Neuronal stem cell (in vitro differentiated cells): ENCODE results near the gene SOX3.

Source experiments
- DNase-seq: peaks from one replicate; pipeline ENCODE4 v3.0.0-alpha.2; 2013; ENCODE audit warnings: low spot score
- H2AFZ ChIP-seq: one replicate; pipeline ENCODE4 v1.6.1; 2013; ENCODE audit warnings: mild to moderate bottlenecking, low read length, inconsistent platforms
- H2AK5ac ChIP-seq: 2 replicates; pipeline ENCODE4 v1.6.1; 2013; ENCODE audit warnings: low read depth, mild to moderate bottlenecking, inconsistent platforms, low read length, moderate library complexity, mixed read lengths
- H2BK120ac ChIP-seq: 2 replicates; pipeline ENCODE4 v1.6.1; 2013; ENCODE audit warnings: low read depth, mild to moderate bottlenecking, inconsistent platforms, low read length, moderate library complexity, mixed read lengths
- H2BK12ac ChIP-seq: one replicate; pipeline ENCODE4 v1.6.1; 2013; ENCODE audit warnings: low read length, inconsistent platforms
- H2BK15ac ChIP-seq: 2 replicates; pipeline ENCODE4 v1.6.1; 2013; ENCODE audit warnings: mild to moderate bottlenecking, low read length, inconsistent platforms, mixed read lengths
- H2BK5ac ChIP-seq: one replicate; pipeline ENCODE4 v1.6.1; 2013; ENCODE audit warnings: inconsistent platforms, mild to moderate bottlenecking, low read length, moderate library complexity
- H3K14ac ChIP-seq: one replicate; pipeline ENCODE4 v1.6.1; 2013; ENCODE audit warnings: low read length, inconsistent platforms
- H3K18ac ChIP-seq: 2 replicates; pipeline ENCODE4 v1.6.1; 2013; ENCODE audit warnings: low read length, inconsistent platforms
- H3K23ac ChIP-seq: 2 replicates; pipeline ENCODE4 v1.6.1; 2013; ENCODE audit warnings: low read depth, mild to moderate bottlenecking, mixed read lengths, low read length, inconsistent platforms; ENCODE audit not compliant: poor library complexity
- H3K27ac ChIP-seq: replicated peaks from 3 replicates; pipeline ENCODE4 v1.5.1; 2013; ENCODE audit warnings: low read length, inconsistent platforms
- H3K27me3 ChIP-seq, 3 experiments: 2 replicates each; pipeline ENCODE4 v1.6.1; 2013; ENCODE audit warnings: low read length in 3 of 3, mild to moderate bottlenecking in 2 of 3, inconsistent platforms in 1 of 3, low read depth in 1 of 3, mixed read lengths in 1 of 3, moderate library complexity in 1 of 3; ENCODE audit not compliant: control insufficient read depth in 3 of 3, insufficient read depth in 3 of 3
- H3K36me3 ChIP-seq, 2 donors: replicated peaks in 1 of 2; 2 replicates each; pipeline ENCODE4 v1.6.1; 2013; ENCODE audit warnings: low read length in 2 of 2; ENCODE audit not compliant: control insufficient read depth in 2 of 2, insufficient read depth in 2 of 2
- H3K4ac ChIP-seq: 2 replicates; pipeline ENCODE4 v1.6.1; 2013; ENCODE audit warnings: inconsistent platforms, mild to moderate bottlenecking, low read length, moderate library complexity
- H3K4me1 ChIP-seq, 2 donors: 1 replicate in 1 of 2; 2 replicates in 1 of 2; pipeline ENCODE4 v1.6.1; 2013; ENCODE audit warnings: low read length in 2 of 2, low read depth in 1 of 2; ENCODE audit not compliant: control insufficient read depth in 2 of 2, insufficient read depth in 1 of 2
- H3K4me2 ChIP-seq: one replicate; pipeline ENCODE4 v1.6.1; 2013; ENCODE audit warnings: mild to moderate bottlenecking, low read length, inconsistent platforms; ENCODE audit not compliant: insufficient read depth, poor library complexity, severe bottlenecking
- H3K4me3 ChIP-seq, 2 donors: 2 replicates each; pipeline ENCODE4 v1.5.1; 2013; ENCODE audit warnings: low read length in 2 of 2, mild to moderate bottlenecking in 2 of 2, inconsistent platforms in 1 of 2, moderate library complexity in 1 of 2
- H3K79me1 ChIP-seq: one replicate; pipeline ENCODE4 v1.6.1; 2013; ENCODE audit warnings: low read depth, mild to moderate bottlenecking, inconsistent platforms, low read length, moderate library complexity
- H3K9ac ChIP-seq: one replicate; pipeline ENCODE4 v1.6.1; 2013; ENCODE audit warnings: mild to moderate bottlenecking, low read depth, low read length, inconsistent platforms; ENCODE audit not compliant: poor library complexity
- H3K9me3 ChIP-seq, 2 donors: replicated peaks in 1 of 2; 2 replicates each; pipeline versions ENCODE3 to v1.6.1; 2013; ENCODE audit warnings: low read length in 2 of 2, mild to moderate bottlenecking in 2 of 2, inconsistent platforms in 1 of 2, low read depth in 1 of 2, mixed read lengths in 1 of 2, moderate library complexity in 1 of 2; ENCODE audit not compliant: control insufficient read depth in 2 of 2, insufficient read depth in 1 of 2
- H4K8ac ChIP-seq: one replicate; pipeline ENCODE4 v1.6.1; 2013; ENCODE audit warnings: low read depth, mild to moderate bottlenecking, inconsistent platforms, low read length, moderate library complexity
- H4K91ac ChIP-seq: one replicate; pipeline ENCODE4 v1.6.1; 2013; ENCODE audit warnings: low read length, low read depth, mild to moderate bottlenecking, inconsistent platforms; ENCODE audit not compliant: poor library complexity
- WGBS, 2 donors: extraction: QIAGEN DNeasy Blood & Tissue Kit; methylation state at CpG; one replicate each; pipeline ENCODE4 v1.1.7; 2013; ENCODE audit warnings: missing lambda C conversion rate in 2 of 2, mixed read lengths in 1 of 2; ENCODE audit not compliant: insufficient read length in 2 of 2, insufficient replicate concordance in 1 of 2; ENCODE audit errors: extremely low coverage in 2 of 2; 5-methylcytosine and 5-hydroxymethylcytosine counted together

SOX3 gene

GRCh38 chrX:140507223-140507981 is 2.5 kb upstream of the SOX3 start:
- H3K27me3 ChIP-seq: peaks cover 3 to 76% (median 29%) of the 10 kb centered on the region in 3 experiments
- no peak overlapping the region for H3K23ac ChIP-seq
- peaks cover 8 to 10% of the 10 kb centered on the region in 2 donors for H3K4me1 ChIP-seq
- no peak overlapping the region for H3K27ac ChIP-seq
- no peak overlapping the region for H2BK12ac ChIP-seq
- no peak overlapping the region for H2BK5ac ChIP-seq
- H2BK120ac ChIP-seq: no peak overlapping the region
- H4K91ac ChIP-seq: no peak overlapping the region
- peak overlapping the region; percentile 66 for H3K4me2 ChIP-seq
- H3K9ac ChIP-seq: peak overlapping the region; percentile 0
- H3K18ac ChIP-seq: peak overlapping the region; percentile 90
- H2AFZ ChIP-seq: peak overlapping the region; percentile 68
- H3K79me1 ChIP-seq: peaks cover 6% of the 10 kb centered on the region
- DNase-seq: no peak
- no peak overlapping the region for H2BK15ac ChIP-seq
- no peak overlapping the region for H4K8ac ChIP-seq
- no peak overlapping the region for H3K14ac ChIP-seq
- peak overlapping the region; percentile 43 to 78 for H3K4me3 ChIP-seq
- no peak overlapping the region for H2AK5ac ChIP-seq
- H3K36me3 ChIP-seq: no peaks in the 10 kb centered on the region
- WGBS, 2 donors: no CpG with 5 or more reads among the region's 36 CpGs
- no peak overlapping the region for H3K4ac ChIP-seq
- H3K9me3 ChIP-seq: no peaks in the 10 kb centered on the region

- peak overlapping the region; percentile 4 for H3K9ac ChIP-seq
- no peak overlapping the region for H2BK120ac ChIP-seq
- peak overlapping the region; percentile 93 for H3K27ac ChIP-seq
- H3K4me2 ChIP-seq: peak overlapping the region; percentile 66
- peak overlapping the region; percentile 95 for H3K18ac ChIP-seq
- H2BK12ac ChIP-seq: peak overlapping the region; percentile 10
- H3K27me3 ChIP-seq: peaks cover 0 to 79% (median 18%) of the 10 kb centered on the region in 3 experiments
- H3K4ac ChIP-seq: peak overlapping the region; percentile 37
- H3K14ac ChIP-seq: no peak overlapping the region
- peak overlapping the region; percentile 75 for H2BK5ac ChIP-seq
- H3K4me1 ChIP-seq: peaks cover 10 to 12% of the 10 kb centered on the region in 2 donors
- no CpG with 5 or more reads among the region's 63 CpGs for WGBS, 2 donors
- H3K23ac ChIP-seq: no peak overlapping the region
- H3K79me1 ChIP-seq: peaks cover 6% of the 10 kb centered on the region
- H2BK15ac ChIP-seq: no peak overlapping the region
- H4K91ac ChIP-seq: no peak overlapping the region
- H3K4me3 ChIP-seq: peak overlapping the region; percentile 43 to 72
- H2AFZ ChIP-seq: peak overlapping the region; percentile 89
- H3K9me3 ChIP-seq: no peaks in the 10 kb centered on the region
- H3K36me3 ChIP-seq: no peaks in the 10 kb centered on the region
- H2AK5ac ChIP-seq: no peak overlapping the region
- no peak for DNase-seq
- H4K8ac ChIP-seq: no peak overlapping the region
Measured at GRCh38 chrX:140505421-140506337, 810 bp upstream of the SOX3 start.

DNA sequence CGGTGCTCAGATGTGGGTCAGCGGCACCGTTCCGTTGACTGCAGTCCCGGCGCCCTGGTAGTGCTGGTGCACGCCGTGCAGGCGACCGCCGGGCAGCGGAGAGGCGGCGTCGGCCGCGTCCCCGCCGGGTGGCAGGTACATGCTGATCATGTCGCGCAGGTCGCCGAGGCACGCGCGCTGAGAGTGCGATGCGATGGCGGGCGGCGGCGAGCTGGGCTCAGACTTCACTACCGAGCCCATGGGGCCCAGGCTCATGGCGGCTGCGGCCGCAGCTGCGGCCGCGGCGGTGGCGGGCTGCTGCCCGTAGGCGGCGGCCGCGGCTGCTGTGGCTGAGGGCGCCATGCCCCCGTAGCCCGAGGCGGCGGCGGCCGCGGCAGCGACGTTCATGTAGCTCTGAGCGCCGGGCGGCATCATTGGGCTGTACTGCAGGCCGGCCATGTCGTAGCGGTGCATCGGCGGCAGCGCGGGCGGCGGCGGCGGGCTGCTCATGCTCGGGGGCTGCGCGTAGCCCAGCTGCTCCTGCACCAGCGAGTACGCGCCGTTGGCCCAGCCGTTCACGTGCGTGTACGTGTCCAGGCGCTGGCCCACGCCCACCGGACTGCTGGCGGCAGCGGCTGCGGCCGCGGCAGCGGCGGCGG is 1.0 kb downstream of the SOX3 start:
- Histone ChIP-seq H3K27me3 (peaks cover 0 to 81% (median 11%) of the 10 kb centered on the region in 3 experiments), H2BK12ac (no peak overlapping the region), H3K18ac (peak overlapping the region; percentile 94), H3K23ac (no peak overlapping the region), H2AK5ac (no peak overlapping the region), H3K27ac (no peak overlapping the region), H2BK120ac (no peak overlapping the region), H2BK15ac (no peak overlapping the region), H3K9me3 (no peaks in the 10 kb centered on the region), H3K4me3 (peak overlapping the region; percentile 55 to 96), H3K4ac (no peak overlapping the region), H4K8ac (no peak overlapping the region), H4K91ac (no peak overlapping the region), H2BK5ac (peak overlapping the region; percentile 53), H3K4me1 (peaks cover 7 to 10% of the 10 kb centered on the region in 2 donors), H3K9ac (peak overlapping the region; percentile 97), H3K14ac (no peak overlapping the region), H3K4me2 (peak overlapping the region; percentile 54), H3K36me3 (no peaks in the 10 kb centered on the region), H2AFZ (peak overlapping the region; percentile 89), H3K79me1 (peaks cover 6% of the 10 kb centered on the region)
- DNase-seq: no peak
- WGBS, 2 donors: no CpG with 5 or more reads among the region's 92 CpGs
